ENCODE results near the gene HIC1. TPM values are rescaled to one million over a fixed set of nuclear protein-coding genes. Genes with fewer than 3 reads are reported as not detected.

HIC1 gene
- total and polyA plus RNA-seq, 2 donors (not counting 1 experiment from before 2014, with no cell fraction given) = 11.3 to 29.1 TPM

DNA sequence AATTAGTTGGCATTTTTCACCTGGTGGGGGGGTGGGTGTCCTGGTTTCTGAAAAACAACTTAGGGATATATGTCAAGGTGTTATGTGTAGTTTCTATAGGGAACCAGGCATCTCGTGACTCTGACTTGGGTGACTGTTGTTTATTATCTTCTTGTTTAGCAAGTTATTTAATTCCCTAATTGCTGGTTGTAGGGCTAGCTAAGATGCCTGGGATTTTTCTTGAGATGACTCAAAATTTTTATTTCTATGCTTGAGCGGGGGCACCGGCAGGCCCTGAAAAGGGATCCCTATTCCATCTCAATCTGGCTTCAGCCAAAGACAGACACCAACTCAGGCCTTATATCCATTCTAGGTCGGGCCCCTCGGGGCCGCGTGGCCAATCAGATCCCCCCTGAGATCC, 21.8 kb upstream of the HIC1 start:
- H2AFZ ChIP-seq (ENCODE audit: low read length) = no peak overlapping the region
- peaks cover 6% of the 10 kb centered on the region for H3K79me2 ChIP-seq (ENCODE audit: control insufficient read depth, insufficient read depth, low read length)
- H3K27me3 ChIP-seq (ENCODE audit: control insufficient read depth, insufficient read depth, low read length) = no peaks in the 10 kb centered on the region
- TF ChIP-seq CTCF (conservative IDR thresholded peaks at IDR 0.05 in 1 of 2, IDR thresholded peaks at IDR 0.05 in 1 of 2; ENCODE audit: low read depth in 1 of 2, low read length in 2 of 2) (no peak), EZH2 (IDR thresholded peaks at IDR 0.05; ENCODE audit: low read length, missing control alignments) (no peak)
- H3K4me3 ChIP-seq (replicated peaks in 1 of 4; ENCODE audit: control extremely low read depth in 1 of 4, insufficient read depth in 1 of 4, low read depth in 3 of 4, low read length in 4 of 4) = no peak overlapping the region
- H3K4me2 ChIP-seq (ENCODE audit: extremely low read depth, insufficient read depth, low read length) = no peak overlapping the region
- no peak overlapping the region for H3K9ac ChIP-seq (ENCODE audit: insufficient read depth, low read length)
- no peak overlapping the region for H3K27ac ChIP-seq (ENCODE audit: insufficient read depth, low read length)
- DNase-seq (ENCODE audit: low read depth in 2 of 2) = no peak
- H3K36me3 ChIP-seq (ENCODE audit: control insufficient read depth, insufficient read depth, low read length) = peaks cover 12% of the 10 kb centered on the region
- peaks cover 18% of the 10 kb centered on the region for H3K4me1 ChIP-seq (ENCODE audit: control insufficient read depth, extremely low read depth, insufficient read depth, low read length)
- H4K20me1 ChIP-seq (ENCODE audit: control insufficient read depth, extremely low read depth, insufficient read depth, low read length) = no peaks in the 10 kb centered on the region
- H3K9me3 ChIP-seq (ENCODE audit: control insufficient read depth, insufficient read depth, low read depth, low read length) = no peaks in the 10 kb centered on the region

- TF ChIP-seq EZH2 (IDR thresholded peaks at IDR 0.05; ENCODE audit: low read length, missing control alignments) = no peak
- no peak for TF ChIP-seq CTCF (conservative IDR thresholded peaks at IDR 0.05 in 1 of 2, IDR thresholded peaks at IDR 0.05 in 1 of 2; ENCODE audit: low read depth in 1 of 2, low read length in 2 of 2)
These were observed 20.7 kb upstream of the HIC1 start for GRCh38 chr17:2034157-2034556.

GRCh38 chr17:2034806-2035540, 19.9 kb upstream of the HIC1 start:
- no peak overlapping the region for H3K9ac ChIP-seq (ENCODE audit: insufficient read depth, low read length)
- TF ChIP-seq CTCF (conservative IDR thresholded peaks at IDR 0.05 in 1 of 2, IDR thresholded peaks at IDR 0.05 in 1 of 2; ENCODE audit: low read depth in 1 of 2, low read length in 2 of 2) (no peak), EZH2 (IDR thresholded peaks at IDR 0.05; ENCODE audit: low read length, missing control alignments) (no peak)

More at GRCh38 chr17:2034157-2034556, 20.7 kb upstream of the HIC1 start:
- H3K27me3 ChIP-seq (ENCODE audit: control insufficient read depth, insufficient read depth, low read length) = no peaks in the 10 kb centered on the region
- H3K36me3 ChIP-seq (ENCODE audit: control insufficient read depth, insufficient read depth, low read length) = peaks cover 12% of the 10 kb centered on the region
- H3K9me3 ChIP-seq (ENCODE audit: control insufficient read depth, insufficient read depth, low read depth, low read length) = no peaks in the 10 kb centered on the region
- no peaks in the 10 kb centered on the region for H4K20me1 ChIP-seq (ENCODE audit: control insufficient read depth, extremely low read depth, insufficient read depth, low read length)
- H2AFZ ChIP-seq (ENCODE audit: low read length) = no peak overlapping the region
- H3K27ac ChIP-seq (ENCODE audit: insufficient read depth, low read length) = no peak overlapping the region
- H3K4me1 ChIP-seq (ENCODE audit: control insufficient read depth, extremely low read depth, insufficient read depth, low read length) = peaks cover 17% of the 10 kb centered on the region
- H3K9ac ChIP-seq (ENCODE audit: insufficient read depth, low read length) = no peak overlapping the region
- DNase-seq (ENCODE audit: low read depth in 2 of 2) = peak; percentile 45 to 63
- H3K4me2 ChIP-seq (ENCODE audit: extremely low read depth, insufficient read depth, low read length) = no peak overlapping the region
- H3K4me3 ChIP-seq (replicated peaks in 1 of 4; ENCODE audit: control extremely low read depth in 1 of 4, insufficient read depth in 1 of 4, low read depth in 3 of 4, low read length in 4 of 4) = no peak overlapping the region
- peaks cover 6% of the 10 kb centered on the region for H3K79me2 ChIP-seq (ENCODE audit: control insufficient read depth, insufficient read depth, low read length)

More at GRCh38 chr17:2034806-2035540, 19.9 kb upstream of the HIC1 start:
- H3K27me3 ChIP-seq (ENCODE audit: control insufficient read depth, insufficient read depth, low read length) = no peaks in the 10 kb centered on the region
- peaks cover 15% of the 10 kb centered on the region for H3K4me1 ChIP-seq (ENCODE audit: control insufficient read depth, extremely low read depth, insufficient read depth, low read length)
- H2AFZ ChIP-seq (ENCODE audit: low read length) = no peak overlapping the region
- no peak overlapping the region for H3K4me2 ChIP-seq (ENCODE audit: extremely low read depth, insufficient read depth, low read length)
- H3K4me3 ChIP-seq (replicated peaks in 1 of 4; ENCODE audit: control extremely low read depth in 1 of 4, insufficient read depth in 1 of 4, low read depth in 3 of 4, low read length in 4 of 4) = no peak overlapping the region
- peaks cover 13% of the 10 kb centered on the region for H3K36me3 ChIP-seq (ENCODE audit: control insufficient read depth, insufficient read depth, low read length)
- no peaks in the 10 kb centered on the region for H4K20me1 ChIP-seq (ENCODE audit: control insufficient read depth, extremely low read depth, insufficient read depth, low read length)
- peak overlapping the region; percentile 20 for H3K27ac ChIP-seq (ENCODE audit: insufficient read depth, low read length)
- H3K79me2 ChIP-seq (ENCODE audit: control insufficient read depth, insufficient read depth, low read length) = peaks cover 6% of the 10 kb centered on the region
- peak; percentile 80 to 86 for DNase-seq (ENCODE audit: low read depth in 2 of 2)
- no peaks in the 10 kb centered on the region for H3K9me3 ChIP-seq (ENCODE audit: control insufficient read depth, insufficient read depth, low read depth, low read length)
